ENCODE results near the gene PKNOX2.
"Not testable (repeated sequence)": the region's sequence is repeated elsewhere in the genome, so short reads cannot be mapped to it uniquely, and the experiment has no call there.

PKNOX2 gene

GRCh38 chr11:125215976-125216375 is 51.4 kb downstream of the PKNOX2 start:
- Histone ChIP-seq H3K9ac (ENCODE audit: low read depth, low read length) (no peak overlapping the region), H3K4me1 (ENCODE audit: insufficient read depth, low read length) (peaks cover 11% of the 10 kb centered on the region), H3K36me3 (ENCODE audit: insufficient read depth, low read length) (no peaks in the 10 kb centered on the region), H3K9me3 (ENCODE audit: control insufficient read depth, insufficient read depth, low read length) (no peaks in the 10 kb centered on the region)

- no peaks in the 10 kb centered on the region for H3K36me3 ChIP-seq (ENCODE audit: insufficient read depth, low read length)
- no peaks in the 10 kb centered on the region for H3K9me3 ChIP-seq (ENCODE audit: control insufficient read depth, insufficient read depth, low read length)
- H3K9ac ChIP-seq (ENCODE audit: low read depth, low read length): no peak overlapping the region
- peaks cover 6% of the 10 kb centered on the region; the same call in 1 of the 2 replicates for H3K4me1 ChIP-seq (ENCODE audit: insufficient read depth, low read length)
Observed at GRCh38 chr11:125218336-125218735, 53.8 kb downstream of the PKNOX2 start.

- Histone ChIP-seq H3K36me3 (ENCODE audit: insufficient read depth, low read length) (no peaks in the 10 kb centered on the region), H3K4me1 (ENCODE audit: insufficient read depth, low read length) (peaks cover 9% of the 10 kb centered on the region), H3K9me3 (ENCODE audit: control insufficient read depth, insufficient read depth, low read length) (no peaks in the 10 kb centered on the region), H3K9ac (ENCODE audit: low read depth, low read length) (no peak overlapping the region)
Observed at GRCh38 chr11:125221461-125221860, 56.9 kb downstream of the PKNOX2 start.

GRCh38 chr11:125222494-125222893 is 57.9 kb downstream of the PKNOX2 start:
- Histone ChIP-seq H3K9ac (ENCODE audit: low read depth, low read length) (no peak overlapping the region), H3K9me3 (ENCODE audit: control insufficient read depth, insufficient read depth, low read length) (no peaks in the 10 kb centered on the region), H3K4me1 (ENCODE audit: insufficient read depth, low read length) (peaks cover 5% of the 10 kb centered on the region; the same call in 1 of the 2 replicates), H3K36me3 (ENCODE audit: insufficient read depth, low read length) (no peaks in the 10 kb centered on the region)

GRCh38 chr11:125223161-125223560 is 58.6 kb downstream of the PKNOX2 start:
- not testable (repeated sequence) for H3K9me3 ChIP-seq (ENCODE audit: control insufficient read depth, insufficient read depth, low read length); H3K36me3 ChIP-seq (ENCODE audit: insufficient read depth, low read length); H3K9ac ChIP-seq (ENCODE audit: low read depth, low read length); H3K4me1 ChIP-seq (ENCODE audit: insufficient read depth, low read length)

- H3K36me3 ChIP-seq (ENCODE audit: insufficient read depth, low read length): no peaks in the 10 kb centered on the region
- peaks cover 11% of the 10 kb centered on the region for H3K4me1 ChIP-seq (ENCODE audit: insufficient read depth, low read length)
- no peaks in the 10 kb centered on the region for H3K9me3 ChIP-seq (ENCODE audit: control insufficient read depth, insufficient read depth, low read length)
- H3K9ac ChIP-seq (ENCODE audit: low read depth, low read length): no peak overlapping the region
Observed at GRCh38 chr11:125223901-125224361, 59.4 kb downstream of the PKNOX2 start.

- H3K4me1 ChIP-seq (ENCODE audit: insufficient read depth, low read length): peaks cover 16% of the 10 kb centered on the region
- no peak overlapping the region for H3K9ac ChIP-seq (ENCODE audit: low read depth, low read length)
- H3K36me3 ChIP-seq (ENCODE audit: insufficient read depth, low read length): no peaks in the 10 kb centered on the region
- no peaks in the 10 kb centered on the region for H3K9me3 ChIP-seq (ENCODE audit: control insufficient read depth, insufficient read depth, low read length)
Observed at GRCh38 chr11:125224391-125225021, 60.0 kb downstream of the PKNOX2 start.

GRCh38 chr11:125225401-125225800 is 60.9 kb downstream of the PKNOX2 start:
- H3K36me3 ChIP-seq (ENCODE audit: insufficient read depth, low read length): no peaks in the 10 kb centered on the region
- H3K9me3 ChIP-seq (ENCODE audit: control insufficient read depth, insufficient read depth, low read length): no peaks in the 10 kb centered on the region
- no peak overlapping the region for H3K9ac ChIP-seq (ENCODE audit: low read depth, low read length)
- H3K4me1 ChIP-seq (ENCODE audit: insufficient read depth, low read length): peaks cover 18% of the 10 kb centered on the region

GRCh38 chr11:125226031-125226430 is 61.5 kb downstream of the PKNOX2 start:
- Histone ChIP-seq H3K36me3 (ENCODE audit: insufficient read depth, low read length) (no peaks in the 10 kb centered on the region), H3K4me1 (ENCODE audit: insufficient read depth, low read length) (peaks cover 18% of the 10 kb centered on the region)

GRCh38 chr11:125226706-125227105 is 62.2 kb downstream of the PKNOX2 start:
- Histone ChIP-seq H3K36me3 (ENCODE audit: insufficient read depth, low read length) (no peaks in the 10 kb centered on the region), H3K4me1 (ENCODE audit: insufficient read depth, low read length) (peaks cover 18% of the 10 kb centered on the region), H3K9ac (ENCODE audit: low read depth, low read length) (no peak overlapping the region), H3K9me3 (ENCODE audit: control insufficient read depth, insufficient read depth, low read length) (no peaks in the 10 kb centered on the region)

More at GRCh38 chr11:125226031-125226430, 61.5 kb downstream of the PKNOX2 start:
- Histone ChIP-seq H3K9ac (ENCODE audit: low read depth, low read length) (no peak overlapping the region), H3K9me3 (ENCODE audit: control insufficient read depth, insufficient read depth, low read length) (no peaks in the 10 kb centered on the region)

GRCh38 chr11:125227151-125227550 is 62.6 kb downstream of the PKNOX2 start:
- H3K9me3 ChIP-seq (ENCODE audit: control insufficient read depth, insufficient read depth, low read length): no peaks in the 10 kb centered on the region
- H3K36me3 ChIP-seq (ENCODE audit: insufficient read depth, low read length): no peaks in the 10 kb centered on the region
- H3K4me1 ChIP-seq (ENCODE audit: insufficient read depth, low read length): peaks cover 18% of the 10 kb centered on the region
- H3K9ac ChIP-seq (ENCODE audit: low read depth, low read length): no peak overlapping the region

- peaks cover 18% of the 10 kb centered on the region for H3K4me1 ChIP-seq (ENCODE audit: insufficient read depth, low read length)
- no peak overlapping the region for H3K9ac ChIP-seq (ENCODE audit: low read depth, low read length)
- no peaks in the 10 kb centered on the region for H3K9me3 ChIP-seq (ENCODE audit: control insufficient read depth, insufficient read depth, low read length)
- no peaks in the 10 kb centered on the region for H3K36me3 ChIP-seq (ENCODE audit: insufficient read depth, low read length)
Observed at GRCh38 chr11:125228445-125228844, 63.9 kb downstream of the PKNOX2 start.

GRCh38 chr11:125228993-125229392 is 64.4 kb downstream of the PKNOX2 start:
- Histone ChIP-seq H3K9me3 (ENCODE audit: control insufficient read depth, insufficient read depth, low read length) (no peaks in the 10 kb centered on the region), H3K36me3 (ENCODE audit: insufficient read depth, low read length) (no peaks in the 10 kb centered on the region), H3K4me1 (ENCODE audit: insufficient read depth, low read length) (peaks cover 18% of the 10 kb centered on the region), H3K9ac (ENCODE audit: low read depth, low read length) (no peak overlapping the region)

GRCh38 chr11:125229916-125230315 is 65.4 kb downstream of the PKNOX2 start:
- Histone ChIP-seq H3K9me3 (ENCODE audit: control insufficient read depth, insufficient read depth, low read length) (no peaks in the 10 kb centered on the region), H3K36me3 (ENCODE audit: insufficient read depth, low read length) (no peaks in the 10 kb centered on the region), H3K9ac (ENCODE audit: low read depth, low read length) (no peak overlapping the region), H3K4me1 (ENCODE audit: insufficient read depth, low read length) (peaks cover 13% of the 10 kb centered on the region)

GRCh38 chr11:125233116-125233515 is 68.6 kb downstream of the PKNOX2 start:
- Histone ChIP-seq H3K36me3 (ENCODE audit: insufficient read depth, low read length) (no peaks in the 10 kb centered on the region), H3K9ac (ENCODE audit: low read depth, low read length) (no peak overlapping the region), H3K9me3 (ENCODE audit: control insufficient read depth, insufficient read depth, low read length) (no peaks in the 10 kb centered on the region), H3K4me1 (ENCODE audit: insufficient read depth, low read length) (peaks cover 10% of the 10 kb centered on the region)

Data from ES-I3 (cell line).